LNCaP clone FGC (cell line): ENCODE results near the gene CD36.
"Not testable (repeated sequence)": the region's sequence is repeated elsewhere in the genome, so short reads cannot be mapped to it uniquely, and the experiment has no call there.

Experiments used
- DNase-seq: peaks from one replicate; pipeline ENCODE4 v3.0.0-alpha.2; 2011; ENCODE audit warnings: low read depth
- H3K4me3 ChIP-seq: 2 replicates; pipeline ENCODE4 v1.5.1; 2011; ENCODE audit warnings: mild to moderate bottlenecking, low read depth, low read length, control low read depth
- TF ChIP-seq, protein P1 (sequence below): IDR thresholded peaks from 2 replicates; pipeline ENCODE4 v1.5.1; 2012; ENCODE audit warnings: mild to moderate bottlenecking; ENCODE audit not compliant: control insufficient read depth, insufficient read depth; ENCODE audit errors: extremely low read depth

Gene CD36

GRCh38 chr7:80659120-80660055 lies 20.9 kb downstream of the CD36 start:
- no peak for DNase-seq
- H3K4me3 ChIP-seq = no peak overlapping the region
- TF ChIP-seq, protein P1, sequence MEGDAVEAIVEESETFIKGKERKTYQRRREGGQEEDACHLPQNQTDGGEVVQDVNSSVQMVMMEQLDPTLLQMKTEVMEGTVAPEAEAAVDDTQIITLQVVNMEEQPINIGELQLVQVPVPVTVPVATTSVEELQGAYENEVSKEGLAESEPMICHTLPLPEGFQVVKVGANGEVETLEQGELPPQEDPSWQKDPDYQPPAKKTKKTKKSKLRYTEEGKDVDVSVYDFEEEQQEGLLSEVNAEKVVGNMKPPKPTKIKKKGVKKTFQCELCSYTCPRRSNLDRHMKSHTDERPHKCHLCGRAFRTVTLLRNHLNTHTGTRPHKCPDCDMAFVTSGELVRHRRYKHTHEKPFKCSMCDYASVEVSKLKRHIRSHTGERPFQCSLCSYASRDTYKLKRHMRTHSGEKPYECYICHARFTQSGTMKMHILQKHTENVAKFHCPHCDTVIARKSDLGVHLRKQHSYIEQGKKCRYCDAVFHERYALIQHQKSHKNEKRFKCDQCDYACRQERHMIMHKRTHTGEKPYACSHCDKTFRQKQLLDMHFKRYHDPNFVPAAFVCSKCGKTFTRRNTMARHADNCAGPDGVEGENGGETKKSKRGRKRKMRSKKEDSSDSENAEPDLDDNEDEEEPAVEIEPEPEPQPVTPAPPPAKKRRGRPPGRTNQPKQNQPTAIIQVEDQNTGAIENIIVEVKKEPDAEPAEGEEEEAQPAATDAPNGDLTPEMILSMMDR = peak; percentile 57

- DNase-seq = no peak
- TF ChIP-seq, protein P1 = no peak
- H3K4me3 ChIP-seq = no peak overlapping the region
Measured at GRCh38 chr7:80660939-80661338, 22.5 kb downstream of the CD36 start.

GRCh38 chr7:80661729-80662128 lies 23.3 kb downstream of the CD36 start:
- TF ChIP-seq, protein P1 = peak; percentile 17; the same call in 1 of the 2 replicates
- DNase-seq = no peak
- no peak overlapping the region for H3K4me3 ChIP-seq

GRCh38 chr7:80662252-80662651 lies 23.8 kb downstream of the CD36 start:
- TF ChIP-seq, protein P1 = no peak
- no peak overlapping the region for H3K4me3 ChIP-seq
- no peak for DNase-seq

GRCh38 chr7:80665526-80665925 lies 27.1 kb downstream of the CD36 start:
- no peak overlapping the region for H3K4me3 ChIP-seq
- no peak for DNase-seq
- TF ChIP-seq, protein P1 = no peak

GRCh38 chr7:80666376-80666775 lies 27.9 kb downstream of the CD36 start:
- TF ChIP-seq, protein P1 = no peak
- H3K4me3 ChIP-seq = no peak overlapping the region

DNA sequence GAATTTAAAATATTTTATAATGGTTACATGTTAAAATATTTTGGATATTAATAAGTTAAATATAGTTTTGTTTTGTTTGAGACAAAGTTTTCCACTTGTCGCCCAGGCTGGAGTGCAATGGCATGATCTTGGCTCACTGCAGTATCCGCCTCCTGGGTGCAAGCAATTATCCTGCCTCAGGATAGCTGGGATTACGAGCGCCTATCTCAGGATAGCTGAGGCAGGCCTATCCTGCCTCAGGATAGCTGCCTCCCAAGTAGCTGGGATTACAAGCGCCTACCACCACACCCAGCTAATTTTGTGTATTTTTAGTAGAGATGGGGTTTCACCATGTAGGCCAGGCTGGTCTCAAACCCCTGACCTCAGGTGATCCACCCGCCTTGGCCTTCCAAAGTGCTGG lies 30.9 kb downstream of the CD36 start:
- H3K4me3 ChIP-seq, DNase-seq: not testable (repeated sequence)

More at GRCh38 chr7:80666376-80666775, 27.9 kb downstream of the CD36 start:
- no peak for DNase-seq
